ENCODE measurements around the gene PDE8A.

The PDE8A gene, protein sequence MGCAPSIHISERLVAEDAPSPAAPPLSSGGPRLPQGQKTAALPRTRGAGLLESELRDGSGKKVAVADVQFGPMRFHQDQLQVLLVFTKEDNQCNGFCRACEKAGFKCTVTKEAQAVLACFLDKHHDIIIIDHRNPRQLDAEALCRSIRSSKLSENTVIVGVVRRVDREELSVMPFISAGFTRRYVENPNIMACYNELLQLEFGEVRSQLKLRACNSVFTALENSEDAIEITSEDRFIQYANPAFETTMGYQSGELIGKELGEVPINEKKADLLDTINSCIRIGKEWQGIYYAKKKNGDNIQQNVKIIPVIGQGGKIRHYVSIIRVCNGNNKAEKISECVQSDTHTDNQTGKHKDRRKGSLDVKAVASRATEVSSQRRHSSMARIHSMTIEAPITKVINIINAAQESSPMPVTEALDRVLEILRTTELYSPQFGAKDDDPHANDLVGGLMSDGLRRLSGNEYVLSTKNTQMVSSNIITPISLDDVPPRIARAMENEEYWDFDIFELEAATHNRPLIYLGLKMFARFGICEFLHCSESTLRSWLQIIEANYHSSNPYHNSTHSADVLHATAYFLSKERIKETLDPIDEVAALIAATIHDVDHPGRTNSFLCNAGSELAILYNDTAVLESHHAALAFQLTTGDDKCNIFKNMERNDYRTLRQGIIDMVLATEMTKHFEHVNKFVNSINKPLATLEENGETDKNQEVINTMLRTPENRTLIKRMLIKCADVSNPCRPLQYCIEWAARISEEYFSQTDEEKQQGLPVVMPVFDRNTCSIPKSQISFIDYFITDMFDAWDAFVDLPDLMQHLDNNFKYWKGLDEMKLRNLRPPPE

GRCh38 chr15:84981711-84982300, at the start of gene PDE8A:
PDE8A (plus strand) TSS chr15:84981856; CDS start chr15:84982163, 307 bp downstream.
- peak; percentile 40 for DNase-seq (ENCODE audit: low read depth)

DNA sequence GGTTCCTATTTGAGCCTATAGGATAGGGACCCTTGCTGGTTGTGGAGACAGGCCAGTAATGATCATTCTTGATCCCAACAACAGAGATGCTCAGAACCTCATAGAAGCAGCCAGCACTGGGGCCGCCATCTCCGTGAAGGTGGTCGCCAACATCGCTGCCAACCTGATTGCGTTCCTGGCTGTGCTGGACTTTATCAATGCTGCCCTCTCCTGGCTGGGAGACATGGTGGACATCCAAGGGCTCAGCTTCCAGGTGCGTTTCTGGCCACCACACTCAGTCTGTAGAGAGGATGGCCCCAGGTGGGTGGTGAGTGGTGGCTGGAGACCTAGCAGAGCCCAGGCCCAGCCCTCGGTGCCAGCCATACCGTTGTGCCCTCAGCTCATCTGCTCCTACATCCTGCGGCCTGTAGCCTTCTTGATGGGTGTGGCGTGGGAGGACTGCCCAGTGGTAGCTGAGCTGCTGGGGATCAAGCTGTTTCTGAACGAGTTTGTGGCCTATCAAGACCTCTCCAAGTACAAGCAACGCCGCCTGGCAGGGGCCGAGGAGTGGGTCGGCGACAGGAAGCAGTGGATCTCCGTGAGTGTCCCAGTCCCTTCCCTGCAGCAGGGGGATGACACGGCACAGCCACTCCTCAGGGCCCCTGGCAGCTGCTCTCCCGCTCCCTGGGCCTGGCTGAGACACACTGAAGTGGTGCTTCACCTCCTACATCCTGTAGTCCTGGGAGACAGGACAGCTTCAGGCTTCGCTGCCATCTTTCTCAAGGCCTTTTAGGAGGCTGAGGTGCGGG, 46.5 kb upstream of the PDE8A start:
- DNase-seq (ENCODE audit: low read depth): no peak

DNA sequence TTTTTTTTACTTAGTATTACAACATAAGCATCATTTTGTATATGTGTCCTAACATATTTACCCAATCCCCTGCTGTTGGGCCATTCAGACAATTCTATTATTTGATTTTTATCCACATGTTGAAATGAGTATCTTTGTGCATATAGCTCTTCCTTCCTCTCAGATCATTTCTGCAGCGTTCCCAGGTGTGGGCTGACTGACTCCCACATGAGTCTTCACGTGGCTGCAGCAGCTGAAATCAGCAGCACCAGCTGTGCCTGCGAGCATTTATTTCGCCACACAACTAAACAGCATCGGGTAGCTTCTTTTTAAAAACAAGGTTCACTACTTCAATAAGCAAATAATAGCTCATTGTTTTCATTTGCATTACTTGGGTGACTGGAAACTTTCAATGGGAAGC, 44.5 kb upstream of the PDE8A start:
- no peak for DNase-seq (ENCODE audit: low read depth)

DNA sequence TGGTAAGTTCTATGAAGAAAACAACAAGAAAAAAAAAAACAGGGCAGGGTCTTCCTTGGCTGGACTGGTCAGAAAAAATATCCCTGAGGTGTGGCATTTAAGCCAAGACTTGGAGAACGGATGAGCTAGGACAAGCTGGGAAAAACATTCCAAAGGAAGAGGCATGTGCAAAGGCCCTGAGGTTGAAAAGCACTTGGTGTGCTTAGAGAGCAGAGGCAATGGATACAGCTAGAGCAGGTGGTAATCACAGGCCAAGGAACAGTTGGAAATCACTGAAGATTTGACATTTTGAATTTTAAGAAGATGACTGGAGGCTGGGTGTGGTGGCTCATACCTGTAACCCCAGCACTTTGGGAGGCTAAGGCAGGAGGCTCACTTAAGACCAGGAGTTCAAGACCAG, 42.9 kb upstream of the PDE8A start:
- DNase-seq (ENCODE audit: low read depth): no peak

- DNase-seq (ENCODE audit: low read depth): no peak
Observed at GRCh38 chr15:84940399-84940798, 41.3 kb upstream of the PDE8A start.

DNA sequence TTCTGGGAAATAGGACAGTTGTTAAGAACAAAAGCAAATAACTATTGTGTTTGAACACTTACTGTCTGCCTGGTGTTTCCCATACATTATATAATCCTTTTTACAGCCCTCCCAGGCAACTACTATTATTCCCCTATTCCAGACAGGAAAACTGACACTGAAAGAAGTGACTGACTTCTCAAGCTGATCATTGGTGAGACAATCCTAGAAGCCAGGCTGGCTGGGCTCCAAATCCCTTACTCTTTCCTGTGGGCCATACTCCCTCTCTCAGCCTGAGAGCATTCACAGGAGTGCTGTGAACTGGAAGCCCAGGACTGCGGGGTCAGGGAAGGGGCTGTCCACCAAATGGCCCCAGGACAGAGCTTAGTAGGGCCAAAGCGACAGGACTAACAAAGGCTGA, 39.2 kb upstream of the PDE8A start:
- DNase-seq (ENCODE audit: low read depth): no peak

- no peak for DNase-seq (ENCODE audit: low read depth)
Observed at GRCh38 chr15:84944311-84944710, 37.3 kb upstream of the PDE8A start.

- DNase-seq (ENCODE audit: low read depth): no peak
Observed at GRCh38 chr15:84944861-84945260, 36.8 kb upstream of the PDE8A start.

DNA sequence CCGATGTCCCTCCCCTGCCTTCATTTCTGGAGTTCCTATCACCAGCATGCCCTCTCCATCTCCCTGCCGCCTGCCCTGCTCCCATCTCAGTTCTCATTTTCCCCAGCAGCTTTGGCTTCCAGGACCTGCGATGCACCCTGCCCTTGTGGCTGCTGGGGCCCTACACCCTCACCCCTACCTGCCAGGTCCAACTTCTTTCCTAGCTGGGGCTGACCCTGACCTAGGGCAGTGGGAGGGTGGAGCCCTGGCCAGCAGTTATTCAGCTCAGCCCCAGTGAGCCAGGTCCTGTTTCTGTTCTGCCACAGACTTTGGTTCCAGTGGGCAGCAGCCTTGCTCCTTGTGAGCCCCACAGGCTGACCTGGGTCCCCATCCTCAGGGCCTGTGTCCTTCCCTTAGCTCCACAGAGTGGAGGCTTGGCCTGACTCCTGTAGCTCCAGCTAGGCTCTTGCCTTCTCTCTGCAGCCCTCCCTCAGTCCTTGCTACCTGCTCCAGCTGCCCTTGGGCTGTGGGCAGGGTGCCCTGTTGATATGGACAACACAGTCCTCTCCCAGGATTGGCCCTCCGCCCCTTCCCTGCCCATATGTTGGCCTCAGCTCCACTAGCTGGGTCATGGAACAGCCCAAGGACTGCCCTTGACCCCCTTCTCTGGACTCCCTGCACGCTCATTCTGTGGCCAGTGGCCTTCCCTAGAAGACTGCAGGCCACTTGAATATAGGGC, 34.7 kb upstream of the PDE8A start:
- no peak for DNase-seq (ENCODE audit: low read depth)

DNA sequence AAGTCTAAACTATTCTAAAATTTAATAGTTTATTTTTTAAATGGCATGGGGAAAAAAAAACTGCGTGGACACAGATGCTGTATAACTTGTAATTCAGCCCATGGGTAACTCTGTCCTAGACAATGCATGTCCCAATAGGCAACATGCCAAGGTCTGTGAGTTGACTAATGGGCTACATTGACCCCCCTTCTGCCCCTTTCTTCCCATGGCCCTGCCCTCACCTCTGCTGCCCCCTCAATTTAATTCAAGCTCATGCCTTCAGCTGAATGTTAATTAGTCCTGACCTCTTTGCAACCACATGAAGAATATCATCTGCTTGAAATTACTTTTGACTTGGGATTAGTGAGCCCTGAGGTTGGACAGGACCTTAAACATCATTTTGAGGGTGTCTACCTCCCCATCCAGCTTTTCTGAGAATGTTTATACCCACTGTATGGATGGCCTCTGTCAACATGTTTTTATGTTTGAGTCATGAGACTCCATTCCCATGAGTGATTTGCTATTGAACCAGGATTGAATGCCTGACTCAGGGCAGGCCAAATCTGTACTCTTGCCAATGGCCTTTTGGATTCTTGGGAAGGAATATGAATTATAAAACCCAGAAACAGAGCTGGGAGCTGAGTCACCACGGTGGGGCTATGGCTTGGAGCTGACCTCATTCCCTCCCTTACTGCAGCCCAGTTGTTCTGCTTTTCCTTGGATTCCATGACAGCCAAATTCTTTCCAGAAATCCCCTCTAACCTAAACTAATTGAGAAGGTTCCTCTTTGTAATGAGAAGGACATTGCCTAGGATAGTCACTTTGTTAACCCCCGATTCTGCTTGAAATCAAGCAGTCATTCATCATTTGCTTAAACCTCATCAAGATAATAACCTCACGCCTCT, 33.5 kb upstream of the PDE8A start:
- DNase-seq (ENCODE audit: low read depth): no peak

DNA sequence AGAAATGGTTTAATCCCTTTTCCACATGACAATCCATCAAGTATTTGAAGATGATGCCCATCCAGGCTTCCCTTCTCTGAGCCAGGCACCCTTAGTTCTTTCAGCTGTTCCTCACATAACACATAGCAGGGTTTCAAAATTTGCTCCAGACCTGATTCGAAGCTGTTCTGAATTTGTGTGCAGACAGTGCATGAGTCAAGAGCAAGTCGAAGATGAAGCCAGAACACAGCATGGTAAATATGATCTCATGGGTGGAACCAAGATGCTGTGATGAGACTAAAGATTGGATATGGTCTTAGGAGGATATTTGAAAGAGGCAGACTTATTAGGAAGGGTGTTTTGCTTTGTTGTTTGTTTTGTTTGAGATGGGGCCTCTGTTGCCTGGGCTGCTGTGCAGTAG, 32.6 kb upstream of the PDE8A start:
- no peak for DNase-seq (ENCODE audit: low read depth)

DNA sequence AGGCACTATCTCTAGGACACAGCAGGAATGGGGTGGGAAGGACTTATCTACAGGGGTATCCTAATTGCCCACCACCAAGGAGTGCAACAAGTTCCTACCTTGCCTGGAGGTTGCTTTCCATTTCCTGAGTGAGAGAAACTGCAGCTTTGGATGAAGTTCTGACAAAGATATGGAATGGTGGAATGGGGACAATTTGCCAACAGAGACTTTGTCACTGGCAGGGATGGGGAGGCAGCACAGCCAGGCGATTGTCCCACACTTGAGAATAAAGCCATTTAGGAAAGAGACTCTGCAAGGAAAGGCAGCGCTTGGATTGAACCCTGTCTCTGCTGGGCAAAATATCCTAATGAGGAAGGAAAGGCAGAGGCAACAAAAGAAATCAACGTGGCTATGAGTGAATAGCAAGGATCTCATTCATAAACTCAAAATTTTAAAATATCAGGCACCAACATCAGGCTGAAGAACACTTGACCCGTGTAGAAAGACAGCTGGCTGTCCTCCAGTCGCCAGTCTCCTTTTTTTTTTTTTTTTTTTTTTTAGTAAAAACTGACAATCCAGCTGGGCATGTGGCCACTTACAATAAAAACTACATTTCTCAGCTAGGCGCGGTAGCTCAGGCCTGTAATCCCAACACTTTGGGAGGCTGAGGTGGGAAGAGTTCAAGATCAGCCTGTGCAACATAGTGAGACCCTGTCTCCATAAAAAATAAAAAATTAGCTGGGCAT, 31.6 kb upstream of the PDE8A start:
- no peak for DNase-seq (ENCODE audit: low read depth)

- no peak for DNase-seq (ENCODE audit: low read depth)
Observed at GRCh38 chr15:84950570-84951111, 31.0 kb upstream of the PDE8A start.

GRCh38 chr15:84951736-84952135, 29.9 kb upstream of the PDE8A start:
- no peak for DNase-seq (ENCODE audit: low read depth)

DNA sequence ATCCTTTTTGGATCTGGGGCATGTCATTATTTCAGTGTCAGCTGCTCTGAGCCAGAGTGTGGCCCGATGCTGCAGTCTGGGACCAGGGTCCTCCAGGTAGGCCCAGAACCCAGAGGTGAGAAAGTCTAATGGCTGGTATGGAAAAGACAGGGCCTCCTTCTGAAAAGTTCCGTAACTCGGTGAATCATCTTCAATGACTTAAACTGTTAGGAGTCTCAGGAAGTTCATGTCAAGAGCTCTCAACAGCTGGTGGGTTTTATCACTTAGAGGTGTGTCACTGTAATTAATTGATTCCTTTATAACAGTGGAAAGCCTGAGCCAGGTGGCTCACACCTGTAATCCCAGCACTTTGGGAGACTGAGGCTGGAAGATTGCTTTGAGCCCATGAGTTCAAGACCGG, 28.5 kb upstream of the PDE8A start:
- no peak for DNase-seq (ENCODE audit: low read depth)

DNA sequence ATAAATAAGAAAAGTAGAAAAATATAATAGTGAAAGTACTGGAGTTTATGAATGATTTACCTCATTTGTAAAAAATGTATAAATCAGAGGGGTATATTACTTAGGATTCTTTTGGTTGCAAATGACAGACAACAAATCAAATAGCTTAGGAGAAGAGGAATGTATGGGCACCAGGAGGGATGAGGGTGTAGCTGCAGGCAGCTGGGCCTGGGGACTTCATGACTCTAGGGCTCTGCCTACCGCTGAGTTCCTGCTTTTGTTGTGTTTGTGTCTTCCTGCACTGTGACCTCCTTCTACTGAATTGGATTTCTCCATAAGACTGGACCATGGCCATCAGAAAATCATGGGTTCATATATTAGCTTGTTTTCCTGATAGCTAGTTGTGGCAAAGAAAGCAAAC, 27.9 kb upstream of the PDE8A start:
- DNase-seq (ENCODE audit: low read depth): no peak

DNA sequence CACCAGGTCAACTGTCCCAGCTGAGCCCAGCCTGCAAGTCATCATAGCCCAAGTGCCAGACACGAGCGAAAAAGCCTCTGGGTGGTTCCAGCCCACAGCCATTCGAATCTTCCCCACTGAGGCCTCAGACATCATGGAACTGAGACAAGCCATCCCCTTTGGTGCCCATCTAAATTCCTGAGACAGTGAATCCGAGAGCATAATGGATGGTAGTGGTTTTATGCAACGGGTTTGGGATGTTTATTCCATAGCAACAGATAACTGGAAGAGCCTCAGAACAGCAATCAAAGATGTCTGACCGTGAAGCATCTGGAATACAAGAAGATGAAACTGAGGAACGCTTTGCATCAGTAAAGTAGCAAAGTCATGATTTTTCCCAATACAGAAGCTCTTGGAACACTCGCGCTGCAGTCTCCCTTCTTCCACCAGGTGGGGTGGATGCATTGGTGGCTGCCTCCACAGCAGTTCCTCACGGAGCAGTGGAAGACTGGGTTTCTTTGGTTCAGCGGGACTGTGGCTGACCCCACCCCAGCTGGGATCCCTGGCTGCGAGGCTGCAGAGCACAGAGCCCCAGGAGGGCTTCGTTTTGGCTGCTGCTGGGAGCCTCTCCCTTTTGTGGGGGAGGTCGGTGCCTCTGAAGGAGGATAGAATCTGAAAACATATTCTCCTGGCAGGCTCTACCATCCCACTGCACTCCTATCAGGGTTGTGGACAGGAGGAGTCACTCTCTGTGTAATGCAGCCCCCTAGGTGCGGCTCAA, 26.4 kb upstream of the PDE8A start:
- peak; percentile 22 for DNase-seq (ENCODE audit: low read depth)

- no peak for DNase-seq (ENCODE audit: low read depth)
Observed at GRCh38 chr15:84956199-84956598, 25.5 kb upstream of the PDE8A start.

All from stimulated activated CD4-positive, alpha-beta T cell treated with anti-CD3 and anti-CD28 coated beads, Interleukin-2, amount 100 ng/mL, for 4 hours (primary cell).